Panc1 (cell line): ENCODE data around the gene GIPC3.

Experiments used
- POLR2AphosphoS5 ChIP-seq: IDR thresholded peaks from 2 replicates; pipeline ENCODE4 v1.6.1; 2012; ENCODE audit warnings: mild to moderate bottlenecking, low read depth, low read length, moderate library complexity
- SIN3A ChIP-seq: IDR thresholded peaks from 2 replicates; pipeline ENCODE4 v1.6.1; 2012; ENCODE audit warnings: low read depth, mild to moderate bottlenecking, low read length, moderate library complexity, borderline replicate concordance; ENCODE audit not compliant: insufficient read depth
- TCF7L2 ChIP-seq: IDR thresholded peaks from 2 replicates; pipeline ENCODE4 v1.6.1; 2011; ENCODE audit warnings: mild to moderate bottlenecking, low read depth, low read length, inconsistent platforms
- TF ChIP-seq, protein P1 (sequence below): fragments of 450-650 bp; IDR thresholded peaks from 2 replicates; pipeline ENCODE4 v1.5.1; 2017; ENCODE audit warnings: mild to moderate bottlenecking
- TF ChIP-seq, protein P2 (sequence below), 2 experiments: IDR thresholded peaks; 2 replicates each; pipeline ENCODE4 v1.6.1; 2011 to 2012; ENCODE audit warnings: low read depth in 2 of 2, control low read depth in 1 of 2, low read length in 1 of 2, mild to moderate bottlenecking in 1 of 2, moderate library complexity in 1 of 2; ENCODE audit not compliant: insufficient read depth in 1 of 2

- TF ChIP-seq, protein P1, sequence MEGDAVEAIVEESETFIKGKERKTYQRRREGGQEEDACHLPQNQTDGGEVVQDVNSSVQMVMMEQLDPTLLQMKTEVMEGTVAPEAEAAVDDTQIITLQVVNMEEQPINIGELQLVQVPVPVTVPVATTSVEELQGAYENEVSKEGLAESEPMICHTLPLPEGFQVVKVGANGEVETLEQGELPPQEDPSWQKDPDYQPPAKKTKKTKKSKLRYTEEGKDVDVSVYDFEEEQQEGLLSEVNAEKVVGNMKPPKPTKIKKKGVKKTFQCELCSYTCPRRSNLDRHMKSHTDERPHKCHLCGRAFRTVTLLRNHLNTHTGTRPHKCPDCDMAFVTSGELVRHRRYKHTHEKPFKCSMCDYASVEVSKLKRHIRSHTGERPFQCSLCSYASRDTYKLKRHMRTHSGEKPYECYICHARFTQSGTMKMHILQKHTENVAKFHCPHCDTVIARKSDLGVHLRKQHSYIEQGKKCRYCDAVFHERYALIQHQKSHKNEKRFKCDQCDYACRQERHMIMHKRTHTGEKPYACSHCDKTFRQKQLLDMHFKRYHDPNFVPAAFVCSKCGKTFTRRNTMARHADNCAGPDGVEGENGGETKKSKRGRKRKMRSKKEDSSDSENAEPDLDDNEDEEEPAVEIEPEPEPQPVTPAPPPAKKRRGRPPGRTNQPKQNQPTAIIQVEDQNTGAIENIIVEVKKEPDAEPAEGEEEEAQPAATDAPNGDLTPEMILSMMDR, result no peak
- TF ChIP-seq, protein P2, sequence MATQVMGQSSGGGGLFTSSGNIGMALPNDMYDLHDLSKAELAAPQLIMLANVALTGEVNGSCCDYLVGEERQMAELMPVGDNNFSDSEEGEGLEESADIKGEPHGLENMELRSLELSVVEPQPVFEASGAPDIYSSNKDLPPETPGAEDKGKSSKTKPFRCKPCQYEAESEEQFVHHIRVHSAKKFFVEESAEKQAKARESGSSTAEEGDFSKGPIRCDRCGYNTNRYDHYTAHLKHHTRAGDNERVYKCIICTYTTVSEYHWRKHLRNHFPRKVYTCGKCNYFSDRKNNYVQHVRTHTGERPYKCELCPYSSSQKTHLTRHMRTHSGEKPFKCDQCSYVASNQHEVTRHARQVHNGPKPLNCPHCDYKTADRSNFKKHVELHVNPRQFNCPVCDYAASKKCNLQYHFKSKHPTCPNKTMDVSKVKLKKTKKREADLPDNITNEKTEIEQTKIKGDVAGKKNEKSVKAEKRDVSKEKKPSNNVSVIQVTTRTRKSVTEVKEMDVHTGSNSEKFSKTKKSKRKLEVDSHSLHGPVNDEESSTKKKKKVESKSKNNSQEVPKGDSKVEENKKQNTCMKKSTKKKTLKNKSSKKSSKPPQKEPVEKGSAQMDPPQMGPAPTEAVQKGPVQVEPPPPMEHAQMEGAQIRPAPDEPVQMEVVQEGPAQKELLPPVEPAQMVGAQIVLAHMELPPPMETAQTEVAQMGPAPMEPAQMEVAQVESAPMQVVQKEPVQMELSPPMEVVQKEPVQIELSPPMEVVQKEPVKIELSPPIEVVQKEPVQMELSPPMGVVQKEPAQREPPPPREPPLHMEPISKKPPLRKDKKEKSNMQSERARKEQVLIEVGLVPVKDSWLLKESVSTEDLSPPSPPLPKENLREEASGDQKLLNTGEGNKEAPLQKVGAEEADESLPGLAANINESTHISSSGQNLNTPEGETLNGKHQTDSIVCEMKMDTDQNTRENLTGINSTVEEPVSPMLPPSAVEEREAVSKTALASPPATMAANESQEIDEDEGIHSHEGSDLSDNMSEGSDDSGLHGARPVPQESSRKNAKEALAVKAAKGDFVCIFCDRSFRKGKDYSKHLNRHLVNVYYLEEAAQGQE (IDR thresholded peaks at IDR 0.05; ENCODE audit: insufficient read depth in 1 of 2, low read depth in 2 of 2, low read length in 1 of 2), result no peak
- TF ChIP-seq POLR2AphosphoS5, result no peak
- TF ChIP-seq TCF7L2, result no peak
- no peak for TF ChIP-seq SIN3A
Observed at GRCh38 chr19:3604987-3605343, 19.7 kb downstream of the GIPC3 start.
